Stimulated activated CD8-positive, alpha-beta memory T cell treated with anti-CD3 and anti-CD28 coated beads, Interleukin-7, amount 100 ng/mL, for 24 hours (primary cell): Measurements from ENCODE around the gene MXRA7.
"Not testable (repeated sequence)": the region's sequence is repeated elsewhere in the genome, so short reads cannot be mapped to it uniquely, and the experiment has no call there.

Experiments
- DNase-seq: peaks from one replicate; pipeline ENCODE4 v3.0.0-alpha.2; 2020; ENCODE audit warnings: low read depth

The MXRA7 gene

DNA sequence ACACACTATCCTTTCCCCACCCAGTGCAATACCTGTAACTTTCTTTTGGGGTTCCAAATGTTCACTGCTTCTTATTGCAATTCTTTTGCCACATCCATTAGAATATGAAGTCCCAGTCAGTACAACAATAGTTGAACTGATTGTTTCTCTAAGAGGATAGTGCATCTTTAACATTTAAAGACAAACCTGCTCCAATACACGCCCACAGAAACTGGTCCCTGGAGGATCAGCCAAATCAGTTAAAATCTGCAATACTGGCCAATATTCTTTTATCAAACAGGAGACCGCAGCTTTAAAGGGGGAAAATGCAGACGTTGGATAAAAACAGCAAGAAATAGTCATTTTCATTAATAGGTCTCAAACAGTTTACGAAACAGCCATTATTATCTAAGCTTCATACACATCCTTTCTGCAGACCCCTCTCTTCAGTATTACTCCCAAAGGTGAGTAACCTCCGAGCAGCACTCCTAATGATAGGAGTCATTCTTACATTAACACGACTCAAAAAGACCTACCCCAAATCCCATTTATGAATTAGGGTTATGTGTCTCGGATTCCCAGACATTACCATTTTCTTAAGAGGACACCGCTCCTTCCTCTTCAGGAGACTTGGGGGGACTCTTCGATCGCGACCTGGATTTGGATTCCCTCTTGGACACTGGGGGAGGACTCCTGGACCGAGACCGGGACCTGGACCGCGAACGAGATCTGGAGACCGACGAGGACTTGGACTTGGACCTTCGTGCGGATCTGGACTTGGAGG lies 25.0 kb upstream of the MXRA7 start:
- no peak for DNase-seq

DNA sequence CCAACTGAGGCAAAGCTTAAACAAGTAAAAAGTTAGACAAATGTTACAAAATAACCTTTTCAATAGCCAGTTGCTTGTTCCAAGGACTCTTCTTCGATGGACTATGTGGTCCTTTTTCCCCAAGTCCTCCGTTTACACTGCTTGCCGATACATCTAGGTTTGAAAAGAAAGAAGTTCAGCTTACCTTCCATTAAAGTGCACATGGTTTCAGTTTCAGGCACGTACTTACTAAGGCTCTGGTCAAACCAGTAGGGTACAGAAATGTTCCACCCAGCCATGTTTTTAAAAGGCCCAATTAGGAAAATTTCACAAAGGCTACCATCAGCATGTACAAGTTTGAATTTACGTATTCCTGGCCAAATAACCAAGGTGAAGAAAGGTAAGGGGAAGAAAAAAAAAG lies 24.2 kb upstream of the MXRA7 start:
- no peak for DNase-seq

DNA sequence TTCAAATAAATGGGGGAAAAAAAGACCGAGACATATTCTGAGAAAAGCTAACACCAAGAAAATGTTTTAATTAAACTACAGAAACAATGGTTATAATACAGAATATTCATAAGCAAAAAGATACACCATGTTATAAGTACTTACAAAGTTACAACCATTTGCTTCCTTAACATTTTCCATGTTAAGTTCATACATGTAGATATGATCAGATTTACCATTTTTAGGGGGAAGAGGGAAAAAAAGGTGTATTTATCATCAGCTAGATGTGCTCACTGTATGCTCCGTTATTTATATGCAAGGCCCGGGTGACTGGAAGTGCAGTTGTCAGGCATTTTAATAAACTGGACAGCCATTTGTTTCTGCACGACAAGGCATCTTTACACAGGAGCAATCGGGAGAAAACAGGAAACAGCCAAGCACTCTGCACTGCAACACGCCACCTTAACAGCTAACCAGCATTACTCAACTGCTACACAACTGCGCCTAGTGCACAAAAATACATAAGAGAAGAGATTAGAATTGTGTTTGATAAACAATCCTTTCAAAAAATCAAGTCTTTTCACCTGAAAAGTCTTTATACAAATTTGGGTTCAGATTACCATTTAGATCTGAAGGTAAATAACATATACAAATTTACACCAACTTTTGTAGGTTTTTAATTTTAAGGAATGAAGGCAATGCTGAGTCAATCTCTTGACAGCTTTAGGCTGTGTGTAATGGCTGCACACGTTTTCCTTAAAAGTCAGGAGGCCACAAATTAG lies 23.5 kb upstream of the MXRA7 start:
- DNase-seq, result no peak

DNA sequence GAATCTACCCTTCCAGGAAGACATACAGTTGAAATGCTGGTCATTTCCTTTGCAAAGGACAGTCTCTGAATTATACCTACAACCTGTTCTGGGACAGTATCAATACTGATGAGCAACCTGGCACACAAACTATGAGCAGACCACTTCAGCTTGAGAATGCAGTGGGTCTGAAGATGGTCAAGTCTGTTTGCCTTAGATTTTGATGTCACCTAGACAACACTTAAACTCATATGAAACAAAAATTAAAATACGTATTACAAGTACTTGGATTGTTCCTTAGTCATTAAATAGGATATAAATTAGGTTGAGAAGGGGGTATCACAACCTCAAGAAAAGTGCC lies 22.8 kb upstream of the MXRA7 start:
- DNase-seq, result no peak

DNA sequence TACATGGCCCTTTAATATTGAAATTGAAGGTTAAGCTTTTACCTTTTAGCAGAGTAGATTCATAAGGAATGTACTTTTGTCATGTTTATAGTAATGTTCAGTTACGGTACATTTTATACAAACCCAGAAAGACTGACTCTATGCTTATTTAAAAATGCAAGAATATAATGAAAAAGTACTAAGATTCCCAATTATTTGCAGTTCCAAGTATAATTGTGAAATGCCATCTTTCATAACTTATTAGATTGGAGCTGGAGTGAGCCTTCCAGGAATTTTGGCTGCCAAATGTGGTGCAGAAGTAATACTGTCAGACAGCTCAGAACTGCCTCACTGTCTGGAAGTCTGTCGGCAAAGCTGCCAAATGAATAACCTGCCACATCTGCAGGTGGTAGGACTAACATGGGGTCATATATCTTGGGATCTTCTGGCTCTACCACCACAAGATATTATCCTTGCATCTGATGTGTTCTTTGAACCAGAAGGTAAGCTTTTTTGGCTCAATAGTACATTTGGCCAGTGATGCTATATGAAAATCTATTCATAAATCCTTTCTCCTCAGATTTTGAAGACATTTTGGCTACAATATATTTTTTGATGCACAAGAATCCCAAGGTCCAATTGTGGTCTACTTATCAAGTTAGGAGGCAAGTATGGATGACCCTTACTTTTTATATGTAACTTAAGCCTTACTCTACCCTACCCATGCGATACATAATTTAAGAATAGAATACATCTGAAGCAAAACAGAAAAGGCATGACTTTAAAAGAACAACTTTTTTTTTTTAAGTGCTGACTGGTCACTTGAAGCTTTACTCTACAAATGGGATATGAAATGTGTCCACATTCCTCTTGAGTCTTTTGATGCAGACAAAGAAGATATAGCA lies 22.2 kb upstream of the MXRA7 start:
- DNase-seq, result no peak

DNA sequence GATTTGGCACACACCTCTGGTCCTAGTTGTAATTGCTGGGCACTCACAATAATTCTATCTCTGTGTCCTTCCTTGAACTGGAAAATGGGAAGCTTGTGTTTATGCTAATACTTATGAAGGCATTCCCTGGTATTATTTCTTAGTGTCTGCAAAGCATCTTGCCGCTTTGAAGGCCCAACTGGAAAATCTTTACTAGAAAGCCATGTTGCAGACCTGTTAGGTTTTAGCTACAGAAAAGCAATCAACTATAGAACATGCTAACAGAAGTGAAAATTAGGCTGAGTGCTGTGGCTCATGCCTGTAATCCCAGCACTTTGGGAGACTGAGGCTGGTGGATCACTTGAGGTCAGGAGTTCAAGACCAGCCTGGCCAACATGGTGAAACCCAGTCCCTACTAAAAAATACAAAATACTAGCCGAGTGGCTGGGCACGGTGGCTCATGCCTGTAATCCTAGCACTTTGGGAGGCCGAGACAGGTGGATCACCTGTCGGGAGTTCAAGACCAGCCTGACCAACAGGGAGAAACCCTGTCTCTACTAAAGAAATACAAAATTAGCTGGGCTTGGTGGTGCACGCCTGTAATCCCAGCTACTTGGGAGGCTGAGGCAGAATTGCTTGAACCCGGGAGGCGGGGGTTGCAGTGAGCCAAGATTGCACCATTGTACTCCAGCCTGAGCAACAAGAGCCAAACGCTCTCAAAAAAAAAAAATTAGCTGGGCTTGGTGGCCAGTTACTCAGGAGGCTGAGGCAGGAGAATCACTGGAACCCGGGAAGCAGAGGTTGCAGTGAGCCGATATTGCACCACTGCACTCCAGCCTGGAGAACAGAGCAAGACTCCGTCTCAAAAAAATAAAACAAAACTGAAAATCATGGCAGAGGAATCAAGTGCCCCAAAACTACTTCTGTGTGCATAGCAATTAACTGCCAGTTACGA lies 21.3 kb upstream of the MXRA7 start:
- not testable (repeated sequence) for DNase-seq

DNA sequence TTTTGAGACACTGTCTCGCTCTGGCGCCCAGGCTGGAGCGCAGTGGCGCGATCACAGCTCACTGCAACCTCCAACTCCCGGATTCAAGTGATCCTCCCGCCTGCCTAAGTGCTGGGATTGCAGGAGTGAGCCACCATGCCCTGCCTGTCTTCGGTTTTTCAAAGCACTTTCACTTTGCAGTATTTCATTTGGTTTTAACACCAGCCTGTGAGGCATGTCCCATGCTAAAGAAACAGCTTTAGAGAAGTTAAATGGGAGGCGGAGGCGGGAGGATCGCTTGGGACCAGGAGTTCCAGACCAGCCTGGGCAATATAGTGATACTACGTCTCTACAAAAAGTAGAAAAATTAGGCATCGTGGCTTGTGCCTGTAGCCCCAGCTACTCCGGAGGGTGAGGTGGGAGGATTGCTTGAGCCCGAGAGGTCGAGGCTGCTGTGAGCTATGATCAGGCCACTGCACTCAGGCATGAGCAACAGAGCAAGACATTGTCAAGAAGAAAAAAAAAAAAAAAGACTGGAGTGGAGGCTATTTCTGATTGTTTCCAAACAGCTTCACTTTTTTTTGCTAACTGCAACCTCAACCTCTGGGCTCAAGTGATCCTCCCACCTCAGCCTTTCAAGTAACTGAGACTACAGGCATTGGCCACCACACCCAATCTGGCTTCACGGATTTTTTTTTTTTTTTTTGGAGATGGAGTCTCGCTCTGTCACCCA lies 17.1 kb upstream of the MXRA7 start:
- DNase-seq, result no peak

DNA sequence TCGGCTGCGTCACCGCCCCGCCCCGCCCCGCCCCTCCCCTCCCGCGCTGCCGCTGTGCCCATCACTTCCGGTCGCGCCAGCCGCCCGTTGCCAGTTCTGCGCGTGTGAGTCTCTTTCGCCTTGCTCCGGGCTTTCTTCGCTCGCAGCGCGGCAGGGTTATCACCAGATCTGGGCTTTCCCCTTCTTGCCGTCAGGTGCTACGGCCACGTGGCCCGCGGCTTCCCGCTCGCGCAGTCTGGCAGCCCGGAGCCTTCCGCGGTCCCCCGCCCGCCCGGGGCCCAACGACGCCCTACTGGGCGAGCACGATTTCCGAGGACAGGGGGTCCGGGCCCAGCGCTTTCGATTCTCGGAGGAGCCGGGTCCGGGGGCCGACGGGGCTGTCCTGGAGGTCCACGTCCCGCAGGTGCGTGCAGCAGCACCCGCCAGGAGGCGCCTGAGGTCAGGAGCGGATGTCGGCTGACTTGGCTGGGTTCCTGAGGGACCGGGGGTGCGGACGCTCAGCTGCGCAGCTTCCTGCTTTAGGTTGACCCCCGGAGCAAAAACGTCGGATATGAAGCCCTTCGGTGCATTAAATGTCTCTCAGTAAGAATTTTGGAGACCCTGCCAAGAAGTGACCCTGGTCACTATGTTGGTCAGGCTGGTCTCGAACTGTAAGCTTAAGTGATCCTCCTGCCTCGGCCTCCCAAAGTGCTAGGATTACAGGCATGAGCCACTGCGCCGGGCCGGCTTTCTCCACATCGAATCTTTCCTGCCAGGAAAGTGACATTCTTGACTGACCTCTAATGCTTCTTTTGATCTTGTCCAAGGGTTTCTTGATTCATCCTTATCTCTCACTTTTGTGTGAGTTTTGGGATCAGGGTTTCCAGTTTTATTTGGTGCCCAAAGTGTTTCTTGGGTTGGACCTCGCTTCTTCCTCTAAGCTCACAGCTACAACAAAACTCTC lies 16.3 kb upstream of the MXRA7 start, which contains the start of gene METTL23:
Gene METTL23, plus strand, starts transcription at position 64 of the 943 bp plus-strand sequence. CDS start 2,872 bp downstream, outside the sequence.
- DNase-seq, result peak; percentile 61

DNA sequence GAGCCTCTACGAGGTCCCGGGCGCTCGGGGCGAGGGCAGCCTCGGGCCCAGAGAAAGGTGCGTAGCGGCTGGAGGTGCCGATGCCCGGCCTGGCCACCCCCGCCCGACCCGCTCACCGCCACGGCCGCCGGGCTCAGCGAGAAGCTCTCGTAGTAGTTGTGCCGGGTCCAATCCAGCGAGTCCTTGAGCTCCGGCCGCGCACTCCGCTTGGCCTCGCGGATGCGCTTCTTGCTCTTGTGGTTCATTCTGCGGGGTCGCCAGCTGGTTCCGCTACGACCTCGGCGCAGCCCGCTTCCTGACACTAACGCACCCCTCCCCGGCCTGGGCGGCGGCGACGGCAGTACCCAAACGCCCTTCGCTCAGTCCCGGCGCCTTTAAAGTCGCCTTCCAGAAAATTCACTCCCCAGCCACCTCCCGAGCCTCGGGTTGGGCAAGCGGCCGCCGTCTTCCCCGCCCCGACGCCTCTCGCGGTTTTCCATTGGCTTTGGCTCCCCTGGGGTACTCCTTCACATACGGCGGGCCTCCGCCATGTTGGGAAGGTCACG lies 15.5 kb upstream of the MXRA7 start, which contains the start of gene JMJD6:
Gene JMJD6, minus strand, starts transcription at position 376 of the 545 bp plus-strand sequence. Its CDS starts 131 bp downstream, at position 245.
- peak; percentile 88 for DNase-seq

DNA sequence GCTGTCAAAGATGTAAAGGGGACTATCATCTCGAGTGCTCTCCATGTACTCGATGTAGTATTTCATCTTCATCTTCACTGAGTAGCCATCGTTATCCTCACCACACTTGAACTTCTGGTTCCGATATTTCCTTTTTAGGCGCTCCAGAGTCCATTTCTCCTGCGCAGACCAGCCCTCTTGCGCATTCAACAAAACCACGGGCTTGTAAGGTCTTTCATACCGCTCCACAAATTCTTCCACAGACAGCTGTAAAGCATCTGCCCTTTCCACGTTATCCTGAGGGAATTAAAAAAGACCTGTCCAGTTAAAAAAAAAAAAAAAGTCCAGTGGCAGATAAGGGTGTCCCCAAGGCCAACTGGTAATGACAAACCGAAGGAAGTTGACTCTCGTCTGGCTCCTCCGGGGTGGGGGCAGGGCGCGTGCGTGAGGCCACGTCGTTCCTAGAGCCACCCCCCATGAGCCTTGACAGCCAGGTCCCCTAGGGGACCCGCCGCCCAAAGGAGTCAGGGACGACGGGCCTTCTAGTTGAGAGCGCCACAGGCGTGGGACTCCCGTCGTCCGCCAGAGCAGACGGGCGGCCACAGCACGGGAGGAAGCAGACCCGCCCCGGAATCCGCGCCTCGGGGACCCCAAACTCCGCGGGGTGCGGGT lies 14.9 kb upstream of the MXRA7 start:
- DNase-seq, result peak; percentile 46

DNA sequence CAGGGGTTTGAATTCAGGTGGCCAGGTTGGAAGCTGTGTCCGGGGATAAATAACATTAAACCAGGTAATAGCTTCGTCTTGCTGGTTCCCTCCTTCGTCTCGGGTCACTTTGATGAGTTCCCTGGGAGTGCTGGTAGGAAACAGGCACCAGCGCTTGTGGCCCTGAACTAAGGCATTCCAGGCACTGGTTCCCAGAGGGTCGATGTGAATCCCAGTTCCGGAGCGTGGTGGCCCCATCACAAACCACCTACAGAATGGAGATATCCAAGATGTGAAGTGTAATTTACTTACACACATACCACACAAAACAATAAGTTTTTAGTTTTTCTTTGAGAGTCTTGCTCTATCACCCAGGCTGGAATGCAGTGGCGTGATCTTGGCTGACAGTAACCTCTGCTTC lies 13.0 kb upstream of the MXRA7 start:
- DNase-seq, result no peak

DNA sequence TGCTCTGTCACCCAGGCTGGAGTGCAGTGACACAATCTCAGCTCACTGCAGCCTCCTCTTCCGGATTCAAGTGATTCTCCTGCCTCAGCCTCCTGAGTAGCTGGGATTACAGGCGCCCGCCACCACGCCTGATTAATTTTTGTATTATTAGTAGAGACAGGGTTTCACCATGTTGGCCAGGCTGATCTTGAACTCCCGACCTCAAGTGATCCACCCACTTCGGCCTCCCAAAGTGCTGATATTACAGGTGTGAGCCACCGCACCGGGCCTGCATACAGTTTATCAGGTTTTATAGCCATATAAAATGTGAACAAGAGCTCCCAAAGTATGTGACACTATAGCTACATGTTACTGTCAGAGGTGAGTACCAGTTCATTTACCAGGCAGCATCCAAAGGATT lies 12.2 kb upstream of the MXRA7 start:
- not testable (repeated sequence) for DNase-seq

DNA sequence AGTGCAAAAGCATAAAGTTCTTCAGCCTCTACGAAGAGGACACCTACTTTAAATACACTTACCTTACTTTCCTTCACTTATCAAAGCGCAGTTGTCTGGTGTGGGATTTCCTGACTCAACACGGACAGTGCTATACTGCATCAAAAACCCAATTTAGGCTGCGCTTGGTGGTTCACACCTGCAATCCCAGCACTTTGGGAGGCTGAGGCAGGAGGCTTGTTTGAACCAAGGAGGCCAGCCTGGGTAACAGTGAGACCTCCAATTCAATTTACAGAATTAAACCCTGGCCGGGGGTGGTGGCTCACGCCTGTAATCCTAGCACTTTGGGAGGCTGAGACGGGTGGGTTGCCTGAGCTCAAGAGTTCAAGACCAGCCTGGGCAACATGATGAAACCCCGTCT lies 11.5 kb upstream of the MXRA7 start:
- DNase-seq, result no peak

DNA sequence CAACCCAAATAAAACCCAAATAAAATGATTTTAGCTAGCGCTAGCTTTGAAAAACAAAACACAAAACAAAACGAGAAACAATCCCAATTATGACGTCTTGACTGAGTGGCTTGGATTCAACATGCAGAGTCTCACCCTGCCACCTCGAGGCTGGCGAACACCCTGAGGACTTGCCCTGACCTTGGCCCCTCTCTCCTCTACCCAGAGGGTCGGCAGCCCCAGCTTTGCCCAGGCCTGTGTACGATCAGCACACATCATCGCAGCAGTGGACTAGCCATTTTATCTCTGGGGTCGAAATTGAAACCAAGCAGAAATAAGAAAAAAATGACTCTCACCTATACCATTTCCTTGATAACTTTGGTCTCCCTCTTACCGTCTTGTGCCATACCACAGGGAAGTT lies 10.7 kb upstream of the MXRA7 start:
- no peak for DNase-seq

DNA sequence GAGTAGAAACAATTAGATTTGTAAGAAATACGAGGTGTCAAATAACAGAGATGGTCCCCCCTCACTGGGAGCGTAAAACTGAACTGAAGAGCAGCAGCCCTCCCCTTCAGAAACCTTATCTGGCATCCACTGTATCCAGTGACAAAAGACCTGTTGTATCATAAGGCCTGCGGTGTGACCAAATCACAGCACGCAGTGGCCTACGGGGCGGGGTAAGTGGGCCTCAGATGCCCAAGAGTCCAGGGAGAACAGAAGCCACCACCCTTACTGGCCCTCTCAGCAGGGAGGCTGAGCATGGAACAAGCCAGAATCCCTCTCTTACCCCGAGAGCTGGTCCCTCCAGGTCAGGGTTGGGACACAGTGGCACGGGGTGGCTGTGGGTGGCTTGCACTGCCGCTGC lies 10.2 kb upstream of the MXRA7 start:
- DNase-seq, result no peak

DNA sequence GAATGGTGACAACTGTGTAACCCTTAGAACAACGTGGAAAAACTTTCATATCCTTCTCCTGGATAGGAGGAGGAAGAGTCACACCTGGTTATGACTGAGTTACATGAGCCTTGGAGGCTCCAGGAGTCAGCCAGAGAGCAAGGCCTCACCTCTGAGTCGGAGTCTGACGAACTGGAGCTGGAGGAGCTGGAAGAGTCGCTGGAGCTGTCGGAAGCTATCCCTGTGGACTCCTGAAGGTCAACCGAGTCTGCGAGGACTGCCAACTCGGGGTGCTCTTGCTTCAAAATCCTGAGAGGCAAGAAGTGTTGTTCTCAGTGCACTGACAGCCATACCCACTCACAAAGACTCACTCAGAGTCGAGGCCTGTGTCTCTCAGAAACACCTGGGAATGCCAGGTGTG lies 9.4 kb upstream of the MXRA7 start:
- DNase-seq, result no peak

DNA sequence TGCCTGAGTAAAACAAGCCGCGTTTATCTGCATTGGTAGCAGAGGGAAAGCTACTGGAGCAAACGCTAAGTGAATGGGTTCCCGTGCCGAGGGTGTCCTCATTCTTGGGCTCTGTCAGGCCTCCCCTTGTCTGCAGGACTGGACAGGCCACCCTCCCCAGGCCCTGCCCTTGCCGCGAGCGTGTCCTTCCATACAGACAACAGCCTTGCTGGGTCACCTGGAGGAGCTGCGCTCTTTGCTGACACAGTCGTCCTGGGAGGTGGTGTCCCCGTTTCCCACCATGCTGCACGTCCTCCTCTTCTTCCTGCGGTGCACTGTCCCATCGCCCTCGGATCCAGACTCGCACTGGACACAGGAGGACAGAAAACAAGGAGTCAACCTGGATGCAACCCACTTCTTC lies 7.8 kb upstream of the MXRA7 start:
- no peak for DNase-seq

DNA sequence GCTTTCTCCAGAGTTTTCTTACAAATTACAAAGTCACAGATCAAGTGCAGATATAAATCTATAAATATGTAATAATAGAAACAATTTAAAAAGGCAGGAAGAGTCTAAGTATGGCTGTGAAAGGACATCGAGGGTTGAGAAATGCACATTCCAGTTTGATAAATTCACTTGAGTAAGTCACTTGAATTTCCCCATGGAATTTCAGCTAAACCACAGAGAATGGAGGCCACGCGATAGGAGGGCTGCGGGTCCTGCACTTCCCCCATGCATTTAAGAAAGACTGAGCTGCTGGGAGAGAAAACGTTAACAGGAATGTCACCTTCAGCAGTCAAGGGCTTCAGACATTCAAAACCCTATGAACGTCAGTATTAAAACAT lies 6.1 kb upstream of the MXRA7 start:
- no peak for DNase-seq
